ENCODE measurements around the gene VAMP2. TPM values are rescaled to one million over a fixed set of nuclear protein-coding genes. Genes with fewer than 3 reads are reported as not detected.
A peak's percentile ranks its signal among the peaks of the same experiment; 100 is the strongest.

Gene VAMP2
- total and polyA plus RNA-seq, 2 of the 4 experiments (the other 2 are of a cell fraction) = 2.3 to 33.3 TPM

DNA sequence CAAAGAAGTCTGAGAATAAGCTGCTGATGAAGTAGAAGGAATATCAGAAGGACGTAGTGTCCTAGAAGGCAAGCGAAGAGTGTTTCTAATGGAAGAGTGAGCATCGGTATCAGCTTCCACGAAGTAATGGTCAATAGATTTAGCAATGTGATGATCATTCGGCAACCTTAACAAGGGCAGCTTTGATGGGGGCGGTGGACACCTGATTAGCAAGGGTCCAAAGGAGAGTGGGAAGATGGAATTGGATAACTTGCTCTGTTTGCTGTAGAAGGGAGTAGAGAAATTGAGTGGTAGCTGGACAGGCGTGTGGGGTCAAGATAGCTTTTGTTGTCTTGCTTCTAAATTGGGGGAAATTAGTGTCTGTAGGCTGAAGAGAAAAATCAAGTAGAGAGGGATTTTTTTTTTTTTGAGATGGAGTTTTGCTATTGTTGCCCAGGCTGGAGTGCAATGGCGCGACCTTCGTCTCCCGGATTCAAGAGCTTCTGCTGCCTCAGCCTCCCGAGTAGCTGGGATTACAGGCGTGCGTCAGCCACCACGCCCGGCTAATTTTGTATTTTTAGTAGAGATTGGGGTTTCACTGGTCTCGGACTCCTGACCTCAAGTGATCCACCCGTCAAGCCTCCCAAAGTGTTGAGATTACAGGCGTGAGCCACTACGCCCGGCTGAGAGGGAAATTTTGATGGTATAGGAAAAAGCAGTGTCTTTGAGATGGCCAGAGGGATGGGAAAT lies 24.9 kb downstream of the VAMP2 start:
- peaks cover 10% of the 10 kb centered on the region for H3K9me1 ChIP-seq (ENCODE audit: insufficient read depth, low read length)
- H2BK15ac ChIP-seq (ENCODE audit: low read depth, low read length) = no peak overlapping the region
- no TSS peak for BruUV-seq (replicated peaks)
- in situ Hi-C loops (cut with MboI; ENCODE audit: low sequenced_read_pairs) = no loop called here
- H3K4me2 ChIP-seq (ENCODE audit: low read depth, low read length) = peak overlapping the region; percentile 86
- CTCF ChIA-PET = interaction anchor here (0.6 to 4.6 kb wide), 9 partner anchors 18 to 182 kb away, joined by 3 to 24 read pairs (median 4); no protein-coding TSS in a partner anchor
- ATAC-seq (ENCODE audit: low read depth) = no peak
- peaks cover 8% of the 10 kb centered on the region for H4K20me1 ChIP-seq (ENCODE audit: insufficient read depth, low read length)
- no peak for TF ChIP-seq SMC3 (IDR thresholded peaks at IDR 0.05; ENCODE audit: low read depth, low read length)
- TF ChIP-seq, protein P1, sequence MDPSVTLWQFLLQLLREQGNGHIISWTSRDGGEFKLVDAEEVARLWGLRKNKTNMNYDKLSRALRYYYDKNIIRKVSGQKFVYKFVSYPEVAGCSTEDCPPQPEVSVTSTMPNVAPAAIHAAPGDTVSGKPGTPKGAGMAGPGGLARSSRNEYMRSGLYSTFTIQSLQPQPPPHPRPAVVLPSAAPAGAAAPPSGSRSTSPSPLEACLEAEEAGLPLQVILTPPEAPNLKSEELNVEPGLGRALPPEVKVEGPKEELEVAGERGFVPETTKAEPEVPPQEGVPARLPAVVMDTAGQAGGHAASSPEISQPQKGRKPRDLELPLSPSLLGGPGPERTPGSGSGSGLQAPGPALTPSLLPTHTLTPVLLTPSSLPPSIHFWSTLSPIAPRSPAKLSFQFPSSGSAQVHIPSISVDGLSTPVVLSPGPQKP (IDR thresholded peaks at IDR 0.05; ENCODE audit: borderline replicate concordance, low read depth, low read length) = no peak
- 0 out of 2 replicates have a peak, but pooled peaks have one; percentile 33 for TF ChIP-seq POLR2A (IDR thresholded peaks at IDR 0.05; ENCODE audit: low read depth, low read length)
- no peak for TF ChIP-seq NFE2L2 (IDR thresholded peaks at IDR 0.05; ENCODE audit: low read depth, low read length)
- TF ChIP-seq MAZ (IDR thresholded peaks at IDR 0.05; ENCODE audit: borderline replicate concordance, low read depth, low read length) = no peak
- no peak for TF ChIP-seq RFX5 (IDR thresholded peaks at IDR 0.05; ENCODE audit: low read depth, low read length)
- 36% methylated on average over 12 of the region's 21 CpGs; no CpG with 5 or more reads in 1 of the 2 experiments for WGBS, 2 experiments (ENCODE audit: extremely low coverage in 2 of 2, insufficient read length in 1 of 2)
- peak overlapping the region; percentile 1; the same call in 1 of the 2 replicates for H3K9ac ChIP-seq (ENCODE audit: low read depth, low read length)
- peaks cover 4% of the 10 kb centered on the region for H3K4me1 ChIP-seq (ENCODE audit: control insufficient read depth, insufficient read depth, low read length)
- H2BK120ac ChIP-seq (ENCODE audit: low read depth, low read length) = no peak overlapping the region
- intact Hi-C loops (cut with micrococcal nuclease) = loop anchor here (1.0 to 5.0 kb wide), 5 partner anchors 13 to 162 kb away; no protein-coding TSS in a partner anchor
- no peaks in the 10 kb centered on the region for H3K27me3 ChIP-seq (ENCODE audit: control insufficient read depth, insufficient read depth, low read length)
- no peak for DNase-seq
- H3K79me1 ChIP-seq (ENCODE audit: low read depth in 1 of 2, low read length in 2 of 2) = no peaks in the 10 kb centered on the region
- H2AK5ac ChIP-seq (ENCODE audit: low read depth, low read length) = no peak overlapping the region
- dilution Hi-C loops (cut with HindIII; ENCODE audit: low sequenced_read_pairs, unreplicated experiment) = no loop called here
- H3K27ac ChIP-seq (ENCODE audit: insufficient read depth, low read length) = no peak overlapping the region
- H4K91ac ChIP-seq (ENCODE audit: insufficient read depth, low read depth, low read length) = no peak overlapping the region
- no peak overlapping the region for H4K5ac ChIP-seq (ENCODE audit: low read depth, low read length)
- no peak overlapping the region; a peak in 1 of 4 replicates for H4K8ac ChIP-seq (ENCODE audit: low read depth in 2 of 2, low read length in 2 of 2)
- H3K18ac ChIP-seq (ENCODE audit: low read depth, low read length) = no peak overlapping the region
- peaks cover 13% of the 10 kb centered on the region for H3K36me3 ChIP-seq (ENCODE audit: control insufficient read depth, insufficient read depth, low read length)
- H2AFZ ChIP-seq (replicated peaks; ENCODE audit: low read length, poor library complexity) = peak overlapping the region; percentile 83
- peak overlapping the region; percentile 26 for H3K14ac ChIP-seq (replicated peaks; ENCODE audit: low read depth, low read length)
- no peak overlapping the region for H3K56ac ChIP-seq (ENCODE audit: extremely low read depth, insufficient read depth, low read length)
- H3K4me3 ChIP-seq (ENCODE audit: insufficient read depth, low read depth, low read length) = peak overlapping the region; percentile 33; the same call in 1 of the 2 replicates
- no peak overlapping the region for H2AK9ac ChIP-seq (replicated peaks; ENCODE audit: low read depth, low read length, poor library complexity)
- no peak overlapping the region for H2BK20ac ChIP-seq (ENCODE audit: low read depth, low read length)
- no peak overlapping the region for H3K4ac ChIP-seq (ENCODE audit: low read depth, low read length)
- POLR2A ChIA-PET (ENCODE audit: unreplicated experiment) = interaction anchor here (0.6 to 1.0 kb wide), 3 partner anchors 35 to 52 kb away, joined by 3 to 6 read pairs (median 5); partner anchors contain the start of gene BORCS6
- peak overlapping the region; percentile 29; the same call in 1 of the 2 replicates for H3K23ac ChIP-seq (ENCODE audit: low read depth, low read length)
- no peak overlapping the region for H2BK5ac ChIP-seq (ENCODE audit: low read depth, low read length, poor library complexity, severe bottlenecking)
- no peaks in the 10 kb centered on the region for H3K9me3 ChIP-seq (ENCODE audit: control insufficient read depth, insufficient read depth, low read length)
